IMR-90 (cell line): Measurements from ENCODE around the gene PPM1J. TPM values are rescaled to one million over a fixed set of nuclear protein-coding genes. Genes with fewer than 3 reads are reported as not detected.

Experiments
- ATAC-seq: fragments of 200-7000 bp; cut with Tn5 transposase; 2 replicates; pipeline ENCODE4 v1.9.1; 2020; ENCODE audit warnings: low read depth, mild to moderate bottlenecking, moderate library complexity
- BruUV-seq: library from RNA; stranded (reverse); fragments of 400-500 nt; replicated peaks from 2 replicates; lab custom pipeline; 2021; lab: Mats Ljungman, UMichigan
- CTCF ChIA-PET: fragments of 300-600 bp; formaldehyde crosslinking; extraction: SDS; loops from one replicate; lab custom pipeline; 2021; ENCODE audit warnings: antibody characterized with exemption; lab: Yijun Ruan, JAX
- POLR2A ChIA-PET: fragments of 300-600 bp; sonication (Branson Sonifier 250); formaldehyde crosslinking; loops from one replicate; lab custom pipeline; 2022; ENCODE audit warnings: antibody characterized with exemption; ENCODE audit not compliant: unreplicated experiment; lab: Charles Lee
- DNase-seq: peaks from one replicate; pipeline ENCODE4 v3.0.0; 2013
- H2AFZ ChIP-seq: replicated peaks from 2 replicates; pipeline ENCODE3; 2013; ENCODE audit warnings: low read length, mild to moderate bottlenecking; ENCODE audit not compliant: poor library complexity
- H2AK5ac ChIP-seq: 2 replicates; pipeline ENCODE4 v1.6.1; 2013; ENCODE audit warnings: low read depth, low read length, inconsistent platforms
- H2AK9ac ChIP-seq: replicated peaks from 2 replicates; pipeline ENCODE3; 2013; ENCODE audit warnings: mild to moderate bottlenecking, low read depth, low read length, moderate library complexity; ENCODE audit not compliant: poor library complexity
- H2BK120ac ChIP-seq: 2 replicates; pipeline ENCODE4 v1.6.1; 2013; ENCODE audit warnings: low read depth, low read length, inconsistent platforms
- H2BK15ac ChIP-seq: 3 replicates; pipeline ENCODE4 v1.6.1; 2013; ENCODE audit warnings: low read depth, low read length, inconsistent platforms
- H2BK20ac ChIP-seq: 2 replicates; pipeline ENCODE4 v1.6.1; 2013; ENCODE audit warnings: low read depth, mild to moderate bottlenecking, inconsistent platforms, low read length, moderate library complexity
- H2BK5ac ChIP-seq: 2 replicates; pipeline ENCODE4 v1.6.1; 2013; ENCODE audit warnings: mild to moderate bottlenecking, low read depth, low read length, inconsistent platforms; ENCODE audit not compliant: poor library complexity, severe bottlenecking
- H3K14ac ChIP-seq: replicated peaks from 2 replicates; pipeline ENCODE4 v1.6.1; 2013; ENCODE audit warnings: low read depth, low read length, inconsistent platforms
- H3K18ac ChIP-seq: 2 replicates; pipeline ENCODE4 v1.6.1; 2013; ENCODE audit warnings: low read depth, low read length, control low read depth
- H3K23ac ChIP-seq: 2 replicates; pipeline ENCODE4 v1.6.1; 2013; ENCODE audit warnings: low read depth, low read length, inconsistent platforms
- H3K27ac ChIP-seq: 2 replicates; pipeline ENCODE4 v1.5.1; 2013; ENCODE audit warnings: mild to moderate bottlenecking, control low read depth, low read length; ENCODE audit not compliant: insufficient read depth
- H3K27me3 ChIP-seq: 2 replicates; pipeline ENCODE4 v1.6.1; 2013; ENCODE audit warnings: low read length; ENCODE audit not compliant: control insufficient read depth, insufficient read depth
- H3K36me3 ChIP-seq: 2 replicates; pipeline ENCODE4 v1.6.1; 2013; ENCODE audit warnings: low read length, mixed read lengths; ENCODE audit not compliant: control insufficient read depth, insufficient read depth
- H3K4ac ChIP-seq: 2 replicates; pipeline ENCODE4 v1.6.1; 2013; ENCODE audit warnings: low read depth, low read length, inconsistent platforms
- H3K4me1 ChIP-seq: 2 replicates; pipeline ENCODE4 v1.6.1; 2013; ENCODE audit warnings: low read length, mixed read lengths; ENCODE audit not compliant: control insufficient read depth, insufficient read depth
- H3K4me2 ChIP-seq: 2 replicates; pipeline ENCODE4 v1.6.1; 2013; ENCODE audit warnings: low read depth, mild to moderate bottlenecking, control low read depth, low read length, moderate library complexity
- H3K4me3 ChIP-seq: 2 replicates; pipeline ENCODE4 v1.5.1; 2013; ENCODE audit warnings: low read depth, mild to moderate bottlenecking, control low read depth, low read length, moderate library complexity; ENCODE audit not compliant: insufficient read depth
- H3K56ac ChIP-seq: 2 replicates; pipeline ENCODE4 v1.6.1; 2013; ENCODE audit warnings: low read length, inconsistent platforms; ENCODE audit not compliant: insufficient read depth; ENCODE audit errors: extremely low read depth
- H3K79me1 ChIP-seq, 2 experiments: 2 replicates each; pipeline ENCODE4 v1.6.1; 2013; ENCODE audit warnings: low read length in 2 of 2, inconsistent platforms in 1 of 2, low read depth in 1 of 2
- H3K9ac ChIP-seq: 2 replicates; pipeline ENCODE4 v1.6.1; 2013; ENCODE audit warnings: low read depth, low read length, control low read depth
- H3K9me1 ChIP-seq: 2 replicates; pipeline ENCODE4 v1.6.1; 2013; ENCODE audit warnings: low read length, inconsistent platforms; ENCODE audit not compliant: insufficient read depth
- H3K9me3 ChIP-seq: 2 replicates; pipeline ENCODE4 v1.6.1; 2013; ENCODE audit warnings: low read length; ENCODE audit not compliant: control insufficient read depth, insufficient read depth
- H4K20me1 ChIP-seq: 2 replicates; pipeline ENCODE4 v1.6.1; 2013; ENCODE audit warnings: low read length, inconsistent platforms; ENCODE audit not compliant: insufficient read depth
- H4K5ac ChIP-seq: 2 replicates; pipeline ENCODE4 v1.6.1; 2013; ENCODE audit warnings: mild to moderate bottlenecking, low read depth, low read length, control low read depth
- H4K8ac ChIP-seq, 2 experiments: 2 replicates each; pipeline ENCODE4 v1.6.1; 2013; ENCODE audit warnings: low read depth in 2 of 2, low read length in 2 of 2, control low read depth in 1 of 2, inconsistent platforms in 1 of 2
- H4K91ac ChIP-seq: 2 replicates; pipeline ENCODE4 v1.6.1; 2013; ENCODE audit warnings: low read depth, low read length, inconsistent platforms; ENCODE audit not compliant: insufficient read depth
- BHLHE40 ChIP-seq: fragments of 150-350 bp; IDR thresholded peaks from 2 replicates; pipeline ENCODE4 v1.6.1; 2016; ENCODE audit warnings: mild to moderate bottlenecking, low read depth, low read length
- POLR2A ChIP-seq: IDR thresholded peaks from 2 replicates; pipeline ENCODE4 v1.6.1; 2012; ENCODE audit warnings: mild to moderate bottlenecking, low read depth, low read length
- WGBS, 2 experiments: methylation state at CpG; one replicate each; pipeline versions ENCODE4 v1.1.5 to v1.1.7; 2013; ENCODE audit warnings: missing lambda C conversion rate in 2 of 2; ENCODE audit not compliant: insufficient read length in 1 of 2; ENCODE audit errors: extremely low coverage in 2 of 2; 5-methylcytosine and 5-hydroxymethylcytosine counted together
- dilution Hi-C: fragments of 300-500 bp; cut with HindIII; formaldehyde crosslinking; loops from one replicate; pipeline ENCODE4 v1.14.3; 2018; ENCODE audit warnings: low sequenced_read_pairs; ENCODE audit not compliant: unreplicated experiment
- in situ Hi-C: fragments of 300-500 bp; cut with MboI; formaldehyde crosslinking; loops from 3 replicates; pipeline ENCODE4 v1.14.3; 2019; ENCODE audit warnings: low sequenced_read_pairs, inconsistent platforms, mixed read lengths
- intact Hi-C: fragments of 100-400 bp; cut with micrococcal nuclease; formaldehyde crosslinking; loops from 2 replicates; pipeline ENCODE4 v1.10.0; 2022
- polyA plus RNA-seq, 3 experiments: library from polyadenylated mRNA; depleted of rRNA; stranded (reverse); fragments of >200 nt; gene quantifications; 2 replicates each; pipeline ENCODE4 v1.2.3, GENCODE V29; 2012; ENCODE audit warnings: low replicate concordance in 1 of 3
- total RNA-seq: library from RNA; depleted of rRNA; stranded (reverse); fragments of >200 nt; gene quantifications from 2 replicates; pipeline ENCODE4 v1.2.3, GENCODE V29; 2012

Gene PPM1J
- total and polyA plus RNA-seq, 2 of the 4 experiments (the other 2 are of a cell fraction), result 1.8 to 2.4 TPM

DNA sequence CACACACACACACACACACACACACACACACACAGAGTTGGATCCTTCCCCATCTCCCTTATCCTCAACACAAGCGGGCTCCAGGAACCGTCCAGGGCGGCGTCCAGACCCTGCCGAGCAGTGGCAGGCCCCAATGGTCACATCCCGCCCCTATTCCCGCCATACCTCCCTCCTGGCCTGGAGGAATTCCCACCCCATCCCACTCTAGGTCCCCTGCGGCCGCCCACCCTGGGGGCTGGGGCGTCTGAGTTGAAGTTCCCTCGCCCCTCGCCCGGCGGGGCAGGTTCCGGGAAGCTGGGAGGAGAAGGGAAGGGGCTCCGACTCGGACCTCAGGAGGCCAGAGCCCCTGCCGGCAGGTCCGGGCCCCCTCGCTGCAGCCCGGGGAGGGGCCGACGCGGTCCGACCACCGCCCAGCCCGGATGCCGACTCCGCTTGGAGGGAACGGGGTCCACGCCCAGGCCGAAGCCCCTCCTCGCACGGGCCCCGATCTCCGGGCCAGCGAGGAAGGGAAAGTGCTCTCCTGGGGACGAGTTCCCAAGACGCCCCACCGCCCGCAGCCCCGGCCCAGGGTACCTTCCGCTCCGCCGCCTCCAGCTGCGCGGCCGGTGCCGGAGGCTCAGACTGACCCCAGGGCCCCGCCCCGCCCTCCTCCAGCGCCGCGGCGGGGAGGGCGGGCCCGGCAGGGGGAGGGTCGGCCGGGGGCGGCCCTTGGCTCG is 8.5 kb downstream of the PPM1J start, which contains the start of gene RHOC:
RHOC (minus strand) TSS at position 623 of the 716 bp plus-strand sequence. CDS start 3,328 bp downstream, outside the sequence.
- in situ Hi-C loops, result loop anchor here (5.0 to 25.0 kb wide), 3 partner anchors 202 to 981 kb away; partner anchors contain the start of gene WNT2B
- H2BK5ac ChIP-seq, result peak within 1 kb of the TSS; percentile 90
- H3K79me1 ChIP-seq, result peaks cover 8 to 46% of the 10 kb centered on the region in 2 experiments; a peak in 3 of 4 replicates
- H2BK120ac ChIP-seq, result peak within 1 kb of the TSS; percentile 87
- H3K4me1 ChIP-seq, result peaks cover 15% of the 10 kb centered on the region
- CTCF ChIA-PET, result no interaction called here
- H3K27me3 ChIP-seq, result no peaks in the 10 kb centered on the region; the same call in 1 of the 2 replicates
- H3K18ac ChIP-seq, result peak within 1 kb of the TSS; percentile 44
- peak within 1 kb of the TSS; percentile 89 for H3K4me2 ChIP-seq
- DNase-seq (peak; percentile 56), ATAC-seq (peak; percentile 81)
- H2AFZ ChIP-seq, result peak within 1 kb of the TSS; percentile 97
- peak within 1 kb of the TSS; percentile 86 for H3K9ac ChIP-seq
- H2BK20ac ChIP-seq, result no peak within 1 kb of the TSS
- POLR2A ChIA-PET, result interaction anchor here (0.6 kb wide), 1 partner anchor 31 kb away, joined by 3 read pairs; no protein-coding TSS in a partner anchor
- intact Hi-C loops, result loop anchor here (1.0 to 10.0 kb wide), 5 partner anchors 87 to 315 kb away; partner anchors contain the start of genes CAPZA1 and ST7L
- H4K8ac ChIP-seq, result peak within 1 kb of the TSS; percentile 65 to 78; a peak in 3 of 4 replicates
- H2BK15ac ChIP-seq, result peak within 1 kb of the TSS; percentile 33; the same call in 1 of the 3 replicates
- H3K23ac ChIP-seq, result peak within 1 kb of the TSS; percentile 86
- peak within 1 kb of the TSS; percentile 84 for H3K4me3 ChIP-seq
- peaks cover 15% of the 10 kb centered on the region for H3K36me3 ChIP-seq
- dilution Hi-C loops, result no loop called here
- H3K27ac ChIP-seq, result peak within 1 kb of the TSS; percentile 81
- peak within 1 kb of the TSS; percentile 78 for H4K91ac ChIP-seq
- peak within 1 kb of the TSS; percentile 99 for H2AK9ac ChIP-seq
- H3K9me1 ChIP-seq, result peaks cover 7% of the 10 kb centered on the region; the same call in 1 of the 2 replicates
- peak within 1 kb of the TSS; percentile 80 for H2AK5ac ChIP-seq
- peak within 1 kb of the TSS; percentile 26 for H4K5ac ChIP-seq
- H3K4ac ChIP-seq, result peak within 1 kb of the TSS; percentile 84
- H4K20me1 ChIP-seq, result peaks cover 38% of the 10 kb centered on the region
- TF ChIP-seq POLR2A (peak; percentile 74), BHLHE40 (no peak)
- H3K9me3 ChIP-seq, result no peaks in the 10 kb centered on the region
- H3K14ac ChIP-seq, result peak within 1 kb of the TSS; percentile 86
- 0% methylated on average over 27 of the region's 61 CpGs; no CpG with 5 or more reads in 1 of the 2 experiments for WGBS, 2 experiments
- H3K56ac ChIP-seq, result peak within 1 kb of the TSS; percentile 90
- BruUV-seq, result no TSS peak
